Liver (tissue), 3 donors: Measurements from ENCODE around the gene SELENOO.

Experiments
- ATF3 ChIP-seq: IDR thresholded peaks from 2 replicates; pipeline ENCODE4 v1.6.1; 2016; ENCODE audit warnings: antibody characterized with exemption
- CTCF ChIP-seq: fragments of 150-350 bp; IDR thresholded peaks from 2 replicates; pipeline ENCODE4 v1.5.1; 2017; ENCODE audit warnings: improper control_type of control experiment, low read depth, low read length; ENCODE audit not compliant: missing input control
- FOXA1 ChIP-seq: IDR thresholded peaks from 2 replicates; pipeline ENCODE4 v1.6.1; 2016; ENCODE audit warnings: antibody characterized with exemption
- GABPA ChIP-seq, 2 donors: IDR thresholded peaks in 1 of 2; conservative IDR thresholded peaks in 1 of 2; 2 replicates each; pipeline ENCODE4 v1.6.1; 2016; ENCODE audit warnings: antibody characterized with exemption in 2 of 2, mild to moderate bottlenecking in 1 of 2, moderate library complexity in 1 of 2
- HNF4G ChIP-seq: IDR thresholded peaks from 2 replicates; pipeline ENCODE4 v1.6.1; 2016; ENCODE audit warnings: antibody characterized with exemption
- SP1 ChIP-seq: IDR thresholded peaks from 2 replicates; pipeline ENCODE4 v1.6.1; 2018; ENCODE audit warnings: antibody characterized with exemption, mild to moderate bottlenecking
- TAF1 ChIP-seq: conservative IDR thresholded peaks from 2 replicates; pipeline ENCODE4 v1.6.1; 2016; ENCODE audit warnings: antibody characterized with exemption, mild to moderate bottlenecking
- YY1 ChIP-seq: IDR thresholded peaks from 2 replicates; pipeline ENCODE4 v1.6.1; 2016; ENCODE audit warnings: antibody characterized with exemption, mild to moderate bottlenecking
- TF ChIP-seq, protein P1 (sequence below): IDR thresholded peaks from 2 replicates; pipeline ENCODE4 v1.6.1; 2016; ENCODE audit warnings: antibody characterized with exemption, mild to moderate bottlenecking
- TF ChIP-seq, protein P2 (sequence below): IDR thresholded peaks from 2 replicates; pipeline ENCODE4 v1.6.1; 2016; ENCODE audit warnings: antibody characterized with exemption
- donor health status: healthy.
- donor health status: healthy.

GRCh38 chr22:50229370-50229769 is 28.6 kb downstream of the SELENOO start:
- TF ChIP-seq ATF3 = no peak
- TF ChIP-seq CTCF = no peak
- TF ChIP-seq HNF4G = no peak
- no peak for TF ChIP-seq GABPA (IDR thresholded peaks at IDR 0.05 in 1 of 2, conservative IDR thresholded peaks at IDR 0.05 in 1 of 2)
- TF ChIP-seq, protein P1, sequence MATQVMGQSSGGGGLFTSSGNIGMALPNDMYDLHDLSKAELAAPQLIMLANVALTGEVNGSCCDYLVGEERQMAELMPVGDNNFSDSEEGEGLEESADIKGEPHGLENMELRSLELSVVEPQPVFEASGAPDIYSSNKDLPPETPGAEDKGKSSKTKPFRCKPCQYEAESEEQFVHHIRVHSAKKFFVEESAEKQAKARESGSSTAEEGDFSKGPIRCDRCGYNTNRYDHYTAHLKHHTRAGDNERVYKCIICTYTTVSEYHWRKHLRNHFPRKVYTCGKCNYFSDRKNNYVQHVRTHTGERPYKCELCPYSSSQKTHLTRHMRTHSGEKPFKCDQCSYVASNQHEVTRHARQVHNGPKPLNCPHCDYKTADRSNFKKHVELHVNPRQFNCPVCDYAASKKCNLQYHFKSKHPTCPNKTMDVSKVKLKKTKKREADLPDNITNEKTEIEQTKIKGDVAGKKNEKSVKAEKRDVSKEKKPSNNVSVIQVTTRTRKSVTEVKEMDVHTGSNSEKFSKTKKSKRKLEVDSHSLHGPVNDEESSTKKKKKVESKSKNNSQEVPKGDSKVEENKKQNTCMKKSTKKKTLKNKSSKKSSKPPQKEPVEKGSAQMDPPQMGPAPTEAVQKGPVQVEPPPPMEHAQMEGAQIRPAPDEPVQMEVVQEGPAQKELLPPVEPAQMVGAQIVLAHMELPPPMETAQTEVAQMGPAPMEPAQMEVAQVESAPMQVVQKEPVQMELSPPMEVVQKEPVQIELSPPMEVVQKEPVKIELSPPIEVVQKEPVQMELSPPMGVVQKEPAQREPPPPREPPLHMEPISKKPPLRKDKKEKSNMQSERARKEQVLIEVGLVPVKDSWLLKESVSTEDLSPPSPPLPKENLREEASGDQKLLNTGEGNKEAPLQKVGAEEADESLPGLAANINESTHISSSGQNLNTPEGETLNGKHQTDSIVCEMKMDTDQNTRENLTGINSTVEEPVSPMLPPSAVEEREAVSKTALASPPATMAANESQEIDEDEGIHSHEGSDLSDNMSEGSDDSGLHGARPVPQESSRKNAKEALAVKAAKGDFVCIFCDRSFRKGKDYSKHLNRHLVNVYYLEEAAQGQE = no peak
- no peak for TF ChIP-seq FOXA1
- TF ChIP-seq SP1 = no peak
- TF ChIP-seq, protein P2, sequence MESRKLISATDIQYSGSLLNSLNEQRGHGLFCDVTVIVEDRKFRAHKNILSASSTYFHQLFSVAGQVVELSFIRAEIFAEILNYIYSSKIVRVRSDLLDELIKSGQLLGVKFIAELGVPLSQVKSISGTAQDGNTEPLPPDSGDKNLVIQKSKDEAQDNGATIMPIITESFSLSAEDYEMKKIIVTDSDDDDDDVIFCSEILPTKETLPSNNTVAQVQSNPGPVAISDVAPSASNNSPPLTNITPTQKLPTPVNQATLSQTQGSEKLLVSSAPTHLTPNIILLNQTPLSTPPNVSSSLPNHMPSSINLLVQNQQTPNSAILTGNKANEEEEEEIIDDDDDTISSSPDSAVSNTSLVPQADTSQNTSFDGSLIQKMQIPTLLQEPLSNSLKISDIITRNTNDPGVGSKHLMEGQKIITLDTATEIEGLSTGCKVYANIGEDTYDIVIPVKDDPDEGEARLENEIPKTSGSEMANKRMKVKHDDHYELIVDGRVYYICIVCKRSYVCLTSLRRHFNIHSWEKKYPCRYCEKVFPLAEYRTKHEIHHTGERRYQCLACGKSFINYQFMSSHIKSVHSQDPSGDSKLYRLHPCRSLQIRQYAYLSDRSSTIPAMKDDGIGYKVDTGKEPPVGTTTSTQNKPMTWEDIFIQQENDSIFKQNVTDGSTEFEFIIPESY = no peak
- TF ChIP-seq TAF1 = no peak
- no peak for TF ChIP-seq YY1
